ENCODE measurements around the gene GHSR. TPM values are rescaled to one million over a fixed set of nuclear protein-coding genes. Genes with fewer than 3 reads are reported as not detected.

Gene GHSR, protein sequence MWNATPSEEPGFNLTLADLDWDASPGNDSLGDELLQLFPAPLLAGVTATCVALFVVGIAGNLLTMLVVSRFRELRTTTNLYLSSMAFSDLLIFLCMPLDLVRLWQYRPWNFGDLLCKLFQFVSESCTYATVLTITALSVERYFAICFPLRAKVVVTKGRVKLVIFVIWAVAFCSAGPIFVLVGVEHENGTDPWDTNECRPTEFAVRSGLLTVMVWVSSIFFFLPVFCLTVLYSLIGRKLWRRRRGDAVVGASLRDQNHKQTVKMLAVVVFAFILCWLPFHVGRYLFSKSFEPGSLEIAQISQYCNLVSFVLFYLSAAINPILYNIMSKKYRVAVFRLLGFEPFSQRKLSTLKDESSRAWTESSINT
- not detected for polyA plus RNA-seq (2013, experiment 1 of 2; ENCODE audit: insufficient read length)
- not detected for polyA plus RNA-seq (2013, experiment 2 of 2; ENCODE audit: insufficient read length)

GRCh38 chr3:172447611-172448579 is at the start of gene GHSR:
TSS of gene GHSR (minus strand) at chr3:172448456. CDS start at chr3:172448413, 43 bp downstream.
- no peak for DNase-seq

DNA sequence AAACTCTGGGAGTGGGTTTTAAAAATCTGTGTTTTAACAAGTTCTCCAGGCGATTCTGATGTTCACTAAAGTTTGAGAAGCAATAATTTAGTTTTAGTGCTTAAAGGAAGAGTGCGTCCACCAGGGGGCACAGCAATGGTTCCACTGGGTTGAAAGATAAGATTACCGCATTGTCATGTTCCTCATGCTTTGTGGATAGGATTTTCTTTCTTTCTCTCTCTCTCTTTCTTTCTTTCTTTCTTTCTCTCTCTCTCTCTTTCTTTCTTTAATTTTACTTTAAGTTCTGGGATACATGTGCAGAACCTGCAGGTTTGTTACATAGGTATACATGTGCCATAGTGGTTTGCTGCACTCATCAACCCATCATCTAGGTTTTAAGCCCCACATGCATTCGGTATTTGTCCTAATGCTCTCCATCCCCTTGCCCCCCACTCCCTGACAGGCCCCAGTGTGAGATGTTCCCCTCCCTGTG is 42.0 kb upstream of the GHSR start:
- peak; percentile 63 for DNase-seq

DNA sequence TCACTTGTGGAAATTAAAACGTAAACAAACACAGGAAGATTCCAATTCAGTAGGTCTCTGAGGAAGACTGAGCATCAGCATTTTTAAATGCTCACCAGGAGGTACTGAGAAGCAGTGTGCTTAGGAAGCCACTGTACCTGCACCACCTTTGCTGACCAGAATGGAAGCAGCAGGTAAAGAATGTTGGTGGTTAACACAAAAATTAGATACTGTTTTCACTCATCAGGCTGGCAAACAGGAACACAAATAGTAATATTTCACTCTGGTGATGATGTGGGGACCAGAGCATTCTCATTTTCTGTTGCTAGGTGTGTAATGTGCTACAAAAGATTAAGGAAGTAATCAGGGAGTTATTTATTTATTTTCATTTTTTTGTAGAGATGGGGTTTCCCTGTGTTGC is 29.9 kb upstream of the GHSR start:
- no peak for DNase-seq

- no peak for DNase-seq
Measured at GRCh38 chr3:172476347-172476746, 28.1 kb upstream of the GHSR start.

DNA sequence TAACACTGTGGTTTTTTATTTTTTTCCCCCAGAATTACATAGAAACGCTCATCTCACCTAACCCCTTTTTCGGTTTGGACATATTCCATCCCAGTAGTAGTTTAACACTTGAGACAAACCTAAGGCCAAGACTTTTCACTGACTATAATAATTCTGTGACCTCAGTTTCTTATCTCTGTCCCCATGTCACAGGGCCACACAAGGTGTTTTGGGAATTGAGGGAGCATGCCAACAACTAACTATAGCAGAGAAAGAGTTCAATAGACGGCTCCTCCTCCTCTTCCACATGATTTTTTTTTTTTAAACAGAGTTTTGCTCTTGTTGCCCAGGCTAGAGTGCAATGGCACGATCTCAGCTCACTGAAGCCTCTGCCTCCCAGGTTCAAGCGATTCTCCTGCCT is 27.4 kb upstream of the GHSR start:
- DNase-seq, result no peak

GRCh38 chr3:172471903-172472302 is 23.6 kb upstream of the GHSR start:
- DNase-seq, result no peak

GRCh38 chr3:172470588-172470987 is 22.3 kb upstream of the GHSR start:
- no peak for DNase-seq

DNA sequence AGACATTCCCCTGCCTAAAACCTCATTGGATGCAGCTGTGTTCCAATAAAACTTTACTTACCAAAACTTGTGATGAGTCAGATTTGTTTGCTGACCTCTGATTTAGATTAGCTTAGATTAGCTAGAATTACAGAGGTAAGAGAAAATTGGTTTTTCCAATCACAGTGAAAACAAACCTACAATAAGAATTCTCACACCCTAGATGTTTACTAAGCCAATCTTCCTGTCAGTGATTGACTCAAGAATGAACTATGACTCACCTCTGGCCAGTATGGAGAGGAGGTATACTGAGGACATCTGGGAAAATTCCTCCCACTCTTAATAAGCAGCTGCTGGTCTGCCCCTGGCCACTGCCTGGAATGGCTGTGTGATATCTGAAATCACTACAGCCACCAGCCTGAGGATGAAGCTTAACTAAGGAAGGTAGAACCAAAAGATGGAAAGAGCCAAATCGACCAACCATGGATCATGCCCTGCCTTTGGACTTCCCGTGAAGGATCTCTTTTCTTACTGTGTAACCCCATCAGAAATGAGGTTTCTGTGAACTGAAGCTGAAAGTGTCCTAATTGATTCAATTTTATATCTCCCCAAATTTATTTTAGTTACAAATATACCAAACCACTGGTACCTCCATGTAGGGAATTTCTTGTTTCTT is 19.0 kb upstream of the GHSR start:
- peak; percentile 27 for DNase-seq

- no peak for DNase-seq
Measured at GRCh38 chr3:172466553-172467130, 18.4 kb upstream of the GHSR start.

- DNase-seq, result no peak
Measured at GRCh38 chr3:172465281-172465680, 17.0 kb upstream of the GHSR start.

- DNase-seq, result no peak
Measured at GRCh38 chr3:172464306-172464705, 16.1 kb upstream of the GHSR start.

DNA sequence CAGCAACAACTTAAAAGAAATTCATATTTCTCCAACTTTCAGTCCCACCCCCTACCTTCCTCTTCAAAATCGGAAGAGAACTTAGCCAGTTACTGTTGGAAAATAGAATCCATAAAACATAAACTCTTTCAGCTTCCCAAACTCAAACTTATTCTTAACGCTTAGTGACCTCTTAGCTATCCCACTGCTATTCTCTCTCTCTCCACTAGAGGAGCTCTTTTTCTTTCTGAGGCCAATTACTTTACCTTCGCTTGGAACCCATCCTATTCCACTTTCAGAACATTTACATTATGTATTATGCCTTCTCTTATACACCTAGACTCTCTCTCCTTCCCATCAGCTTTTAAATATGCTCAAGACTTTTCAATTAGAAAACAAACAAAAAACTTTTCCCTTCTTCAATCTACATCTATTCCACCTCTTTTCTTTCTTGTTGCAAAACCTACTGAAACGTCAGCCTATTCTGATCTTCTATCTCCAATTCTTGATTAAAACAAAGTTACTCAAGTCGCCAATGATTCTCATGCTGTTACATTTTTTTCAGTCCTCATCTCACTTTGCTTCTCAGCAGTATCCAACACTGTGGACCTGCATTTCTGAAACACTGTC is 13.4 kb upstream of the GHSR start:
- DNase-seq, result peak; percentile 34

DNA sequence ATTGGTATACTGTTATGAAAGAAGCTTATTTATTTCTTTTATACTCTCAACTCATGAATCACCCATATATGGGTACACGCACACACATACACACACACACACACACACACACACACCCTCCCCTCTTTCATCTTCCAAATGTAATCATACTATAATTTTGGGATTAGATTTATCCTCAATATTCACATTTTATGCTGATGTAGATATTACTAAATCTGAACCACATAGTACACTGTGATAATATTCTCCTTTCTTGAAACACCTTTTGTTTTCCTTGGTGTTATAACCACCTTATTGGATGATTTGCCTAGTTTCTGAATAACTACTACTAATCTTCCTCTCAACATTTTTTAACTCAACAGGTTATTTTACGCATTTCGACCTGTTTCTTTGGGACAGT is 8.1 kb upstream of the GHSR start:
- no peak for DNase-seq

- no peak for DNase-seq
Measured at GRCh38 chr3:172454180-172454579, 5.9 kb upstream of the GHSR start.

DNA sequence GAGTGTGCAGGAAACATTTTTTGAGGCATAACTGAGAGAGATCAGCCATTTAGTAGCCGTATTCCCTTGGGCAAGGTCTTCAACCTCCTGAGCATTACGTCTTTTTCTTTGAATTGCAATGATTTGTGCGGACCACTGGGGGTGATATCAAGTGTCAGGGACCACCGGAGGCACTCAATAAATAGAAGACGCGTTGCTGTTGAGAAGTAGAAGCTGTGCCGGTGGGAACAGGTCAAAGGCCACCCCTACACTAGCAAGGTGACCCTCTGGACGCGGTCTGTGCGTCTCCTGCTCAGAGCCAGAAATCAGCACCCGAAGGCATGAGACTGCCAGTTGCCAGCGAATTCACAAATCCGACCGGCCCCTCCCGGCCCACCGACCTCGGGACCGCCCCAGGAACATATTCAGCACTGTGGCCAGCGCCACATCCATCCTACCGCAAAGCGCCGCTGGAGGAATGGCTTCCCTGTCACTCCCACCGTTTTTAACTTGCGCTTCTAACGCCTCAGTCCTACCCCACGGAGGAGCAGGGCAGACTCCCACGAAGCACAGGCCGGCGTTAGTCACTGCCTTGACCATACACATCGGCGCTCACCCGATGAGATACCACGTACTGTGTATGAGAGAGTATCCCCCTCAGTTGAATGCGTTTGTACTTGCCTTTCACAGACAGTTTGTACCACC is 1.4 kb upstream of the GHSR start:
- peak; percentile 45 for DNase-seq

DNA sequence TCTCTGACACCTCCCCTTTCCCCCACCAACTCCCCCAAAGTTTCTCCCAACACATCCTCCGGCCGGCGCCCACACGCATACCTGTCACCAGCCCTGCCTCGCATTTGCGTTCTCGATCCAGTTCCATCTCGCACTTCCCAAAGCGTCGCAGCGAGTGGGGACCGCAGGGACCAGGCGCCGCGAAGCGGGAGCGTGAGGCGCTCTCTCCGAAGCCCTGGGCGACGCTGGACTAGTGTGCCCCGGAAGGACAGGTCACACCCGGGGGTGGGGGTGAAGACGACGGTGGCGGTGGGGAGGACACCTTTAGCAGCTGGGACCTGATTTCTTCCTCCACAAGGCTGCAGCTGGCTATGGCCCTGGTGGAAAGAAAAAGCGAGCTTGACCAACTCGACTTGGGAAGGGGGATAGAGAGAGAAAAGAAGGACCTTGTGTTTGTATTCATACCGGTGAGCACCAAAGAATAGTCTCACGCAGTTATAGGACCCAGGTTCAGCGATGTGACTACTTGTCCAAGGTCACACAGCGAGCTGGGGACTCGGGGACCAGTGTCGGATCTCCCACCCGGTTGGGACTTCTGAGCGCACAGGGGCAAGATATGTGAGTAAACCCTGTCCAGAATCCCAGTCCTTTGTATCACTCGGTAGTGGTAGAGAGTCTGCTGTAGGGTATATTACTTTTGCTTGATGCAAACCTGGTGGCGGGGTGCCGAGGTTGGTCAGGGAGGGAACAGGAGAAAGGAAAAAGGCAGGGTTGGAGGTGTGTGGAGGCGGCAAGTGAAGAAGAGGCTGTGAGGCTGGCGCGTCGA is 607 bp upstream of the GHSR start:
- no peak for DNase-seq

DNA sequence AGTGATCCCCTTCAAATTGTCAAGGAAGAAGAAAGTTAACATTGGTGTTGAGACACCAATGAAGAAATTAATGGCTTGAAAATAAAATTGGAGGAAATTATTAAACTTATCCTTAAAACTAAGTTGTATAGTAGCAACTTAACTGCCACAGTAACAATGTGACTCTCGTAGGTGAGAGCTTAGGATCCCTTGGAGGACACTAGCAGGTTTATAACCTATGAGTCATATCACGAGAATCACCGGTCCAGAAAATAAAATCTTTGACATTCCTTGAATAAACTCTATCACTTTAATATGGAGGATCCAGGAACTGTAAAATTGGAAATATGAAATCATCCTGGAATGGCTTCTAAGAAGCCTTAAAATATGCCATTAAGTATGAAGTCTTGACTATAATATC is 2.1 kb downstream of the GHSR start:
- DNase-seq, result no peak

- DNase-seq, result no peak
Measured at GRCh38 chr3:172444821-172445220, 3.4 kb downstream of the GHSR start.

DNA sequence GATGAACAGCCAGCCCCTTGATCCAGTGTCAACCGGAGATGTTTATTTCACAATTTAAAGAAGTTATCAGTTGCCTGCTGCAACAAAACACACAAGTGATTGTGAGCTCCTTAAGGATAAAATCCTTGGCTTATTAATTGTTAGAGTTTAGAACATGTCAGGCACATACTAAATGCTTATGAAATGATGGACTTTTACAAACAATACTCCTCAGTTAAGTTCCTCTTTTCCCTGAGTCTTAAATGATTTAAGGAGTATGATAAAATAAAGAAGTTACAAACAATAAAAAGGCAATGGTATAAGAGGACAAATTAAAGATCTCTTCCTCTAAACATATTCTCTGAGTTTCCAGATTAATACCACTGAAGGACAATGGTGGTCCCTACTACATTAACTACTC is 5.7 kb downstream of the GHSR start:
- DNase-seq, result no peak

DNA sequence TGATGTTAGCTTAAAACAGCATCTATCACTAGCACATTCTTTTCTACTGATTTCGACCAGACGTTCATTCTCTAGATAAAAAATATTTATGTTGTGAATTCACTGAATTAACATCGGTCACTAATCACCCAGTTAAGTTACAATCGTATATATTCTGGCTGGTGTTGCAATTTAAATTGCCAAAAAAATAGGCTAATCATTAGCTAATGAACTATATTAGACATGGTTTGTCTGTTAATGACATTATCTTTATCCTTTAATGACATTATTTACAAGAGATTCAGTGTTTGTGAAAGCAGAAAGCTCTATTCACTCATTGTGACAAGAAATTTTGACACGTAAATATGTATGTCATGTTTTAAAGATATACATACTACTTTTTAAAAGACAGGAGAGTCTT is 6.7 kb downstream of the GHSR start:
- no peak for DNase-seq

All from fibroblast of skin of scalp (primary cell).